ENCODE results near the gene OR2L13. TPM values are rescaled to one million over a fixed set of nuclear protein-coding genes. Genes with fewer than 3 reads are reported as not detected.

OR2L13 gene
- total RNA-seq, 1 experiment from 2014 or later: not detected

DNA sequence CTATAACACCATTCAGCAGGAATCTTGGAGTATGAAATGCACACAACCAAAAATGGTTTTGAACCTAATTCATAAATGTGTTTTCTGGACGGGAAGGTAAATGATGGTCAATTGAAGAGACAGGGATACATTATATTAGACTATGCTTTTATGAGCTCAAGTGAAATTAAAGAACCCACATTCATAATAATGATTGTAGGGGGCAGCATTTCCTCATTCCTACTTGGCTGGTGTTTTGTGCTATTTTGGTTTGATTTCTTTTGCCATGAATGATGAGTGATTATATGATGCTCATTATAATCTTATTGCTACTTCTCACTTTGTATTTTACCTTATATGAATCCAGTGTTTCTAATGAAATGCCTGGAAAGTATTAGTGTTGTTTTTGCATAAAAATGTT lies 48.0 kb upstream of the OR2L13 start:
- Mint-ChIP-seq H3K27ac (no peak overlapping the region), H3K4me3 (no peak overlapping the region), H3K36me3 (peaks cover 52% of the 10 kb centered on the region), H3K4me1 (no peaks in the 10 kb centered on the region), H3K9me3 (peaks cover 72% of the 10 kb centered on the region), H3K27me3 (ENCODE audit: low read depth) (peaks cover 7% of the 10 kb centered on the region)
- ChIA-PET CTCF (no interaction called here), POLR2A (no interaction called here)
- no peak for DNase-seq (ENCODE audit: low spot score)
- no peak for ATAC-seq
- TF ChIP-seq, protein P1, sequence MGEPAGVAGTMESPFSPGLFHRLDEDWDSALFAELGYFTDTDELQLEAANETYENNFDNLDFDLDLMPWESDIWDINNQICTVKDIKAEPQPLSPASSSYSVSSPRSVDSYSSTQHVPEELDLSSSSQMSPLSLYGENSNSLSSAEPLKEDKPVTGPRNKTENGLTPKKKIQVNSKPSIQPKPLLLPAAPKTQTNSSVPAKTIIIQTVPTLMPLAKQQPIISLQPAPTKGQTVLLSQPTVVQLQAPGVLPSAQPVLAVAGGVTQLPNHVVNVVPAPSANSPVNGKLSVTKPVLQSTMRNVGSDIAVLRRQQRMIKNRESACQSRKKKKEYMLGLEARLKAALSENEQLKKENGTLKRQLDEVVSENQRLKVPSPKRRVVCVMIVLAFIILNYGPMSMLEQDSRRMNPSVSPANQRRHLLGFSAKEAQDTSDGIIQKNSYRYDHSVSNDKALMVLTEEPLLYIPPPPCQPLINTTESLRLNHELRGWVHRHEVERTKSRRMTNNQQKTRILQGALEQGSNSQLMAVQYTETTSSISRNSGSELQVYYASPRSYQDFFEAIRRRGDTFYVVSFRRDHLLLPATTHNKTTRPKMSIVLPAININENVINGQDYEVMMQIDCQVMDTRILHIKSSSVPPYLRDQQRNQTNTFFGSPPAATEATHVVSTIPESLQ (CRISPR knock-in tag; IDR thresholded peaks at IDR 0.05): no peak
- TF ChIP-seq GRHL2 (CRISPR knock-in tag; IDR thresholded peaks at IDR 0.05; ENCODE audit: insufficient replicate concordance, severe bottlenecking) (no peak), NFE2L1 (CRISPR knock-in tag; IDR thresholded peaks at IDR 0.05) (no peak), ZNF219 (CRISPR knock-in tag; IDR thresholded peaks at IDR 0.05; ENCODE audit: borderline replicate concordance) (no peak), FOXJ3 (CRISPR knock-in tag; IDR thresholded peaks at IDR 0.05; ENCODE audit: borderline replicate concordance) (no peak)
- TF ChIP-seq, protein P2, sequence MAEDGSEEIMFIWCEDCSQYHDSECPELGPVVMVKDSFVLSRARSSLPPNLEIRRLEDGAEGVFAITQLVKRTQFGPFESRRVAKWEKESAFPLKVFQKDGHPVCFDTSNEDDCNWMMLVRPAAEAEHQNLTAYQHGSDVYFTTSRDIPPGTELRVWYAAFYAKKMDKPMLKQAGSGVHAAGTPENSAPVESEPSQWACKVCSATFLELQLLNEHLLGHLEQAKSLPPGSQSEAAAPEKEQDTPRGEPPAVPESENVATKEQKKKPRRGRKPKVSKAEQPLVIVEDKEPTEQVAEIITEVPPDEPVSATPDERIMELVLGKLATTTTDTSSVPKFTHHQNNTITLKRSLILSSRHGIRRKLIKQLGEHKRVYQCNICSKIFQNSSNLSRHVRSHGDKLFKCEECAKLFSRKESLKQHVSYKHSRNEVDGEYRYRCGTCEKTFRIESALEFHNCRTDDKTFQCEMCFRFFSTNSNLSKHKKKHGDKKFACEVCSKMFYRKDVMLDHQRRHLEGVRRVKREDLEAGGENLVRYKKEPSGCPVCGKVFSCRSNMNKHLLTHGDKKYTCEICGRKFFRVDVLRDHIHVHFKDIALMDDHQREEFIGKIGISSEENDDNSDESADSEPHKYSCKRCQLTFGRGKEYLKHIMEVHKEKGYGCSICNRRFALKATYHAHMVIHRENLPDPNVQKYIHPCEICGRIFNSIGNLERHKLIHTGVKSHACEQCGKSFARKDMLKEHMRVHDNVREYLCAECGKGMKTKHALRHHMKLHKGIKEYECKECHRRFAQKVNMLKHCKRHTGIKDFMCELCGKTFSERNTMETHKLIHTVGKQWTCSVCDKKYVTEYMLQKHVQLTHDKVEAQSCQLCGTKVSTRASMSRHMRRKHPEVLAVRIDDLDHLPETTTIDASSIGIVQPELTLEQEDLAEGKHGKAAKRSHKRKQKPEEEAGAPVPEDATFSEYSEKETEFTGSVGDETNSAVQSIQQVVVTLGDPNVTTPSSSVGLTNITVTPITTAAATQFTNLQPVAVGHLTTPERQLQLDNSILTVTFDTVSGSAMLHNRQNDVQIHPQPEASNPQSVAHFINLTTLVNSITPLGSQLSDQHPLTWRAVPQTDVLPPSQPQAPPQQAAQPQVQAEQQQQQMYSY (CRISPR knock-in tag; IDR thresholded peaks at IDR 0.05): no peak
- TF ChIP-seq, protein P3, sequence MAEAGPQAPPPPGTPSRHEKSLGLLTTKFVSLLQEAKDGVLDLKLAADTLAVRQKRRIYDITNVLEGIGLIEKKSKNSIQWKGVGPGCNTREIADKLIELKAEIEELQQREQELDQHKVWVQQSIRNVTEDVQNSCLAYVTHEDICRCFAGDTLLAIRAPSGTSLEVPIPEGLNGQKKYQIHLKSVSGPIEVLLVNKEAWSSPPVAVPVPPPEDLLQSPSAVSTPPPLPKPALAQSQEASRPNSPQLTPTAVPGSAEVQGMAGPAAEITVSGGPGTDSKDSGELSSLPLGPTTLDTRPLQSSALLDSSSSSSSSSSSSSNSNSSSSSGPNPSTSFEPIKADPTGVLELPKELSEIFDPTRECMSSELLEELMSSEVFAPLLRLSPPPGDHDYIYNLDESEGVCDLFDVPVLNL (CRISPR knock-in tag; IDR thresholded peaks at IDR 0.05; ENCODE audit: borderline replicate concordance, low read depth): no peak
- TF ChIP-seq, protein P4, sequence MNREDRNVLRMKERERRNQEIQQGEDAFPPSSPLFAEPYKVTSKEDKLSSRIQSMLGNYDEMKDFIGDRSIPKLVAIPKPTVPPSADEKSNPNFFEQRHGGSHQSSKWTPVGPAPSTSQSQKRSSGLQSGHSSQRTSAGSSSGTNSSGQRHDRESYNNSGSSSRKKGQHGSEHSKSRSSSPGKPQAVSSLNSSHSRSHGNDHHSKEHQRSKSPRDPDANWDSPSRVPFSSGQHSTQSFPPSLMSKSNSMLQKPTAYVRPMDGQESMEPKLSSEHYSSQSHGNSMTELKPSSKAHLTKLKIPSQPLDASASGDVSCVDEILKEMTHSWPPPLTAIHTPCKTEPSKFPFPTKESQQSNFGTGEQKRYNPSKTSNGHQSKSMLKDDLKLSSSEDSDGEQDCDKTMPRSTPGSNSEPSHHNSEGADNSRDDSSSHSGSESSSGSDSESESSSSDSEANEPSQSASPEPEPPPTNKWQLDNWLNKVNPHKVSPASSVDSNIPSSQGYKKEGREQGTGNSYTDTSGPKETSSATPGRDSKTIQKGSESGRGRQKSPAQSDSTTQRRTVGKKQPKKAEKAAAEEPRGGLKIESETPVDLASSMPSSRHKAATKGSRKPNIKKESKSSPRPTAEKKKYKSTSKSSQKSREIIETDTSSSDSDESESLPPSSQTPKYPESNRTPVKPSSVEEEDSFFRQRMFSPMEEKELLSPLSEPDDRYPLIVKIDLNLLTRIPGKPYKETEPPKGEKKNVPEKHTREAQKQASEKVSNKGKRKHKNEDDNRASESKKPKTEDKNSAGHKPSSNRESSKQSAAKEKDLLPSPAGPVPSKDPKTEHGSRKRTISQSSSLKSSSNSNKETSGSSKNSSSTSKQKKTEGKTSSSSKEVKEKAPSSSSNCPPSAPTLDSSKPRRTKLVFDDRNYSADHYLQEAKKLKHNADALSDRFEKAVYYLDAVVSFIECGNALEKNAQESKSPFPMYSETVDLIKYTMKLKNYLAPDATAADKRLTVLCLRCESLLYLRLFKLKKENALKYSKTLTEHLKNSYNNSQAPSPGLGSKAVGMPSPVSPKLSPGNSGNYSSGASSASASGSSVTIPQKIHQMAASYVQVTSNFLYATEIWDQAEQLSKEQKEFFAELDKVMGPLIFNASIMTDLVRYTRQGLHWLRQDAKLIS (CRISPR knock-in tag; IDR thresholded peaks at IDR 0.05; ENCODE audit: borderline replicate concordance): no peak

DNA sequence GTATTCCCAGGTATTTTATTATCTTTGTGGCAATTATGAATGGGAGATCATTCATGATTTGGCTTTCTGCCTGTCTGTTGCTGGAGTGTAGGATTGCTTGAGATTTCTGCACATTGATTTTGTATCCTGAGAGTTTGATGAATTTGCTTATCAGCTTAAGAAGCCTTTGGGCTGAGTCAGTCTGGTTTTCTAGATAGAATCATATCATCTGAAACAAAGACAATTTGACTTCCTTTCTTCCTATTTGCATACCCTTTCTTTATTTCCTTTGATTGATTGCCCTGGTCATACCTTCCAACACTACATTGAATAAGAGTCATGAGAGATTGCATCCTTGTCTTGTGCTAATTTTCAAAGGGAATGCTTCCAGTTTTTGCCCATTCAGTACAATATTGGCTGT lies 40.3 kb upstream of the OR2L13 start:
- ATAC-seq: no peak
- peaks cover 75% of the 10 kb centered on the region for H3K9me3 Mint-ChIP-seq
- H3K4me1 Mint-ChIP-seq: no peaks in the 10 kb centered on the region
- POLR2A ChIA-PET: no interaction called here
- peaks cover 63% of the 10 kb centered on the region for H3K36me3 Mint-ChIP-seq
- H3K27me3 Mint-ChIP-seq (ENCODE audit: low read depth): peaks cover 10% of the 10 kb centered on the region
- no peak overlapping the region for H3K27ac Mint-ChIP-seq
- CTCF ChIA-PET: no interaction called here
- H3K4me3 Mint-ChIP-seq: no peak overlapping the region
- no peak for DNase-seq (ENCODE audit: low spot score)
- TF ChIP-seq ZNF317 (CRISPR knock-in tag; IDR thresholded peaks at IDR 0.05; ENCODE audit: borderline replicate concordance, low read depth): no peak
- TF ChIP-seq ZNF121 (CRISPR knock-in tag; IDR thresholded peaks at IDR 0.05): no peak
- TF ChIP-seq, protein P5, sequence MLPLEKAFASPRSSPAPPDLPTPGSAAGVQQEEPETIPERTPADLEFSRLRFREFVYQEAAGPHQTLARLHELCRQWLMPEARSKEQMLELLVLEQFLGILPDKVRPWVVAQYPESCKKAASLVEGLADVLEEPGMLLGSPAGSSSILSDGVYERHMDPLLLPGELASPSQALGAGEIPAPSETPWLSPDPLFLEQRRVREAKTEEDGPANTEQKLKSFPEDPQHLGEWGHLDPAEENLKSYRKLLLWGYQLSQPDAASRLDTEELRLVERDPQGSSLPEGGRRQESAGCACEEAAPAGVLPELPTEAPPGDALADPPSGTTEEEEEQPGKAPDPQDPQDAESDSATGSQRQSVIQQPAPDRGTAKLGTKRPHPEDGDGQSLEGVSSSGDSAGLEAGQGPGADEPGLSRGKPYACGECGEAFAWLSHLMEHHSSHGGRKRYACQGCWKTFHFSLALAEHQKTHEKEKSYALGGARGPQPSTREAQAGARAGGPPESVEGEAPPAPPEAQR (CRISPR knock-in tag; IDR thresholded peaks at IDR 0.05): no peak
- no peak for TF ChIP-seq TEAD4 (CRISPR knock-in tag; IDR thresholded peaks at IDR 0.05)
- no peak for TF ChIP-seq SP1 (CRISPR knock-in tag; conservative IDR thresholded peaks at IDR 0.05)
- TF ChIP-seq, protein P3 (CRISPR knock-in tag; IDR thresholded peaks at IDR 0.05; ENCODE audit: borderline replicate concordance, low read depth): no peak
- no peak for TF ChIP-seq JUN (CRISPR knock-in tag; IDR thresholded peaks at IDR 0.05)
- no peak for TF ChIP-seq MYBL2 (CRISPR knock-in tag; IDR thresholded peaks at IDR 0.05)
- TF ChIP-seq, protein P6, sequence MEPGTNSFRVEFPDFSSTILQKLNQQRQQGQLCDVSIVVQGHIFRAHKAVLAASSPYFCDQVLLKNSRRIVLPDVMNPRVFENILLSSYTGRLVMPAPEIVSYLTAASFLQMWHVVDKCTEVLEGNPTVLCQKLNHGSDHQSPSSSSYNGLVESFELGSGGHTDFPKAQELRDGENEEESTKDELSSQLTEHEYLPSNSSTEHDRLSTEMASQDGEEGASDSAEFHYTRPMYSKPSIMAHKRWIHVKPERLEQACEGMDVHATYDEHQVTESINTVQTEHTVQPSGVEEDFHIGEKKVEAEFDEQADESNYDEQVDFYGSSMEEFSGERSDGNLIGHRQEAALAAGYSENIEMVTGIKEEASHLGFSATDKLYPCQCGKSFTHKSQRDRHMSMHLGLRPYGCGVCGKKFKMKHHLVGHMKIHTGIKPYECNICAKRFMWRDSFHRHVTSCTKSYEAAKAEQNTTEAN (CRISPR knock-in tag; IDR thresholded peaks at IDR 0.05): no peak
- TF ChIP-seq ETV6 (CRISPR knock-in tag; IDR thresholded peaks at IDR 0.05): no peak
- TF ChIP-seq CREB1 (CRISPR knock-in tag; IDR thresholded peaks at IDR 0.05): no peak
- no peak for TF ChIP-seq GRHL2 (CRISPR knock-in tag; IDR thresholded peaks at IDR 0.05; ENCODE audit: insufficient replicate concordance, severe bottlenecking)
